GM23248 (cell line): ENCODE results near the gene ALDH3B2. TPM values are rescaled to one million over a fixed set of nuclear protein-coding genes. Genes with fewer than 3 reads are reported as not detected.

Experiments used
- DNase-seq: peaks from one replicate; pipeline ENCODE4 v3.0.0-alpha.2; 2015
- H2AFZ ChIP-seq: fragments of 200-600 bp; sonication (generic); 2 replicates; pipeline ENCODE4 v1.6.1; 2016; ENCODE audit warnings: antibody characterized with exemption
- H3F3A ChIP-seq: fragments of 200-600 bp; sonication (generic); 2 replicates; pipeline ENCODE4 v1.6.1; 2016; ENCODE audit warnings: mild to moderate bottlenecking, antibody characterized with exemption, mixed run types; ENCODE audit not compliant: insufficient read depth
- H3K27ac ChIP-seq: fragments of 200-600 bp; sonication (generic); 2 replicates; pipeline ENCODE4 v1.5.1; 2016; ENCODE audit warnings: mild to moderate bottlenecking
- H3K27me3 ChIP-seq: fragments of 200-600 bp; sonication (generic); replicated peaks from 2 replicates; pipeline ENCODE4 v1.6.1; 2016; ENCODE audit warnings: mild to moderate bottlenecking; ENCODE audit not compliant: insufficient read depth
- H3K36me3 ChIP-seq: fragments of 200-600 bp; sonication (generic); 2 replicates; pipeline ENCODE4 v1.6.1; 2016; ENCODE audit warnings: low read depth, mild to moderate bottlenecking
- H3K4me1 ChIP-seq: fragments of 200-600 bp; sonication (generic); 2 replicates; pipeline ENCODE4 v1.6.1; 2016; ENCODE audit warnings: mild to moderate bottlenecking; ENCODE audit not compliant: insufficient read depth
- H3K4me2 ChIP-seq: fragments of 200-600 bp; sonication (generic); one replicate; pipeline ENCODE4 v1.6.1; 2016; ENCODE audit warnings: mild to moderate bottlenecking; ENCODE audit not compliant: unreplicated experiment
- H3K4me3 ChIP-seq: fragments of 200-600 bp; sonication (generic); 2 replicates; pipeline ENCODE4 v1.5.1; 2016; ENCODE audit warnings: mild to moderate bottlenecking
- H3K79me2 ChIP-seq: fragments of 200-600 bp; sonication (generic); 2 replicates; pipeline ENCODE4 v1.6.1; 2016; ENCODE audit warnings: mild to moderate bottlenecking; ENCODE audit not compliant: insufficient read depth
- H3K9ac ChIP-seq: fragments of 200-600 bp; sonication (generic); 2 replicates; pipeline ENCODE4 v1.6.1; 2016; ENCODE audit warnings: mild to moderate bottlenecking
- H3K9me2 ChIP-seq: fragments of 200-600 bp; sonication (generic); 2 replicates; pipeline ENCODE4 v1.6.1; 2016; ENCODE audit warnings: mixed run types, mild to moderate bottlenecking, moderate library complexity; ENCODE audit not compliant: insufficient read depth
- H3K9me3 ChIP-seq: fragments of 200-600 bp; sonication (generic); one replicate; pipeline ENCODE4 v1.6.1; 2017; ENCODE audit warnings: low read depth
- H4K20me1 ChIP-seq: fragments of 200-600 bp; sonication (generic); 2 replicates; pipeline ENCODE4 v1.6.0; 2016; ENCODE audit not compliant: insufficient read depth
- EZH2 ChIP-seq: fragments of 200-600 bp; sonication (generic); IDR thresholded peaks from 2 replicates; pipeline ENCODE4 v1.6.1; 2018; ENCODE audit warnings: antibody characterized with exemption, mild to moderate bottlenecking; ENCODE audit not compliant: insufficient read depth, poor library complexity, severe bottlenecking
- EZH2phosphoT487 ChIP-seq: fragments of 200-600 bp; sonication (generic); IDR thresholded peaks from 2 replicates; pipeline ENCODE4 v1.6.1; 2018; ENCODE audit warnings: antibody characterized with exemption, moderate library complexity, mild to moderate bottlenecking, low read depth; ENCODE audit not compliant: insufficient read depth
- WGBS, 2 experiments: methylation state at CpG; one replicate each; pipeline ENCODE4 v1.1.6; 2015 to 2017; ENCODE audit warnings: low lambda C conversion rate in 2 of 2, low coverage in 1 of 2; ENCODE audit errors: missing lambda C conversion rate in 2 of 2; 5-methylcytosine and 5-hydroxymethylcytosine counted together
- in situ Hi-C: fragments of 300-500 bp; cut with MboI; formaldehyde crosslinking; loops from 2 replicates; pipeline ENCODE4 v1.15.0; 2020
- polyA plus RNA-seq: library from polyadenylated mRNA; unstranded; fragments of >200 nt; fragmentation: Nextera tagmentation; extraction: Ambion mirVana; gene quantifications from 2 replicates; pipeline ENCODE4 v1.2.1, GENCODE V29; 2016
- total RNA-seq: library from RNA; depleted of rRNA; stranded (reverse); fragments of >200 nt; shearing (Covaris generic); gene quantifications from 2 replicates; pipeline ENCODE4 v1.2.3, GENCODE V29; 2014

Gene ALDH3B2
- total and polyA plus RNA-seq, 2 experiments from 2014 or later = not detected

- WGBS, 2 experiments = 47 to 53% methylated on average over 4 of the region's 4 CpGs
- Histone ChIP-seq H4K20me1 (no peaks in the 10 kb centered on the region), H3K9me3 (no peaks in the 10 kb centered on the region), H3K4me3 (no peak overlapping the region), H3K27me3 (peaks cover 19% of the 10 kb centered on the region; the same call in 1 of the 2 replicates), H3K79me2 (no peaks in the 10 kb centered on the region), H3K4me1 (no peaks in the 10 kb centered on the region), H3K4me2 (no peak overlapping the region), H3K27ac (no peak overlapping the region), H3K9ac (no peak overlapping the region), H3K36me3 (no peaks in the 10 kb centered on the region), H3F3A (no peaks in the 10 kb centered on the region), H2AFZ (no peak overlapping the region), H3K9me2 (no peaks in the 10 kb centered on the region)
- TF ChIP-seq EZH2 (no peak), EZH2phosphoT487 (no peak)
- in situ Hi-C loops = no loop called here
- no peak for DNase-seq
Observed at GRCh38 chr11:67697846-67698245, 23.4 kb upstream of the ALDH3B2 start.

GRCh38 chr11:67696998-67697397 lies 22.6 kb upstream of the ALDH3B2 start:
- Histone ChIP-seq H3K4me3 (no peak overlapping the region), H2AFZ (no peak overlapping the region), H3K27ac (no peak overlapping the region), H3K9me3 (no peaks in the 10 kb centered on the region), H3K36me3 (no peaks in the 10 kb centered on the region), H3F3A (no peaks in the 10 kb centered on the region), H3K4me2 (no peak overlapping the region), H3K27me3 (peaks cover 22% of the 10 kb centered on the region; the same call in 1 of the 2 replicates), H3K9ac (no peak overlapping the region), H3K9me2 (no peaks in the 10 kb centered on the region), H3K79me2 (no peaks in the 10 kb centered on the region), H3K4me1 (no peaks in the 10 kb centered on the region), H4K20me1 (no peaks in the 10 kb centered on the region)
- DNase-seq = no peak
- 72 to 75% methylated on average over 7 of the region's 7 CpGs for WGBS, 2 experiments
- in situ Hi-C loops = no loop called here
- TF ChIP-seq EZH2 = no peak

DNA sequence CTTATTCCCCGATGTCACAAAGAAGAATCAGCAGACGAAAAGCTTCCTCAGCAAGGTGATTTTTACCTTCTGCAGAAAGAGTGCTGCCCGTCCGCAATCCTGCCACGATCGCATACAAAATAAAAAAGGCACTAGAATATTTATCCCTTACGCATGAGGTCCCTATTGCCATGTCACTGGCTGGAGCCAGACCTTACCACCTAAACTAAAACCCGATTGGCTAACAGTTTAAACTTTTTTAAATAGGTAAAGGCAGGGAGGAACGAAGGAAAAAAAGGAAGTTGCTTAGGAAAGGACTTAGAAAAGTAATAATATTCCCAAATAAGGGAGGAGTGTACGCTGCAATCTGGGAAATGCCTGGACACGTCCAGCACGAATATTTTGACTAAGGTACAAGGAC lies 21.2 kb upstream of the ALDH3B2 start:
- no peak overlapping the region for H2AFZ ChIP-seq
- WGBS, 2 experiments = 64 to 67% methylated on average over 12 of the region's 12 CpGs
- H3K4me2 ChIP-seq = no peak overlapping the region
- no peaks in the 10 kb centered on the region for H3K36me3 ChIP-seq
- H3K9ac ChIP-seq = no peak overlapping the region
- DNase-seq = no peak
- in situ Hi-C loops = no loop called here
- H3K79me2 ChIP-seq = no peaks in the 10 kb centered on the region
- no peaks in the 10 kb centered on the region for H3K9me3 ChIP-seq
- no peak for TF ChIP-seq EZH2phosphoT487
- no peak for TF ChIP-seq EZH2
- H3K4me3 ChIP-seq = no peak overlapping the region
- no peaks in the 10 kb centered on the region for H3K4me1 ChIP-seq
- no peak overlapping the region for H3K27ac ChIP-seq
- H3K27me3 ChIP-seq = peaks cover 35% of the 10 kb centered on the region
- H3K9me2 ChIP-seq = no peaks in the 10 kb centered on the region
- no peaks in the 10 kb centered on the region for H3F3A ChIP-seq
- H4K20me1 ChIP-seq = no peaks in the 10 kb centered on the region

- TF ChIP-seq EZH2 (no peak), EZH2phosphoT487 (no peak)
- H3K79me2 ChIP-seq = no peaks in the 10 kb centered on the region
- no peaks in the 10 kb centered on the region for H3F3A ChIP-seq
- no peak for DNase-seq
- H3K9me2 ChIP-seq = no peaks in the 10 kb centered on the region
- no peak overlapping the region for H3K4me3 ChIP-seq
- no peaks in the 10 kb centered on the region for H3K36me3 ChIP-seq
- H4K20me1 ChIP-seq = no peaks in the 10 kb centered on the region
- no peak overlapping the region for H3K4me2 ChIP-seq
- no peak overlapping the region for H2AFZ ChIP-seq
- H3K27me3 ChIP-seq = peaks cover 35% of the 10 kb centered on the region
- no peaks in the 10 kb centered on the region for H3K4me1 ChIP-seq
- H3K27ac ChIP-seq = no peak overlapping the region
- H3K9ac ChIP-seq = no peak overlapping the region
- no peaks in the 10 kb centered on the region for H3K9me3 ChIP-seq
- in situ Hi-C loops = no loop called here
- WGBS, 2 experiments = 71 to 75% methylated on average over 28 of the region's 28 CpGs
Observed at GRCh38 chr11:67694875-67695555, 20.6 kb upstream of the ALDH3B2 start.

DNA sequence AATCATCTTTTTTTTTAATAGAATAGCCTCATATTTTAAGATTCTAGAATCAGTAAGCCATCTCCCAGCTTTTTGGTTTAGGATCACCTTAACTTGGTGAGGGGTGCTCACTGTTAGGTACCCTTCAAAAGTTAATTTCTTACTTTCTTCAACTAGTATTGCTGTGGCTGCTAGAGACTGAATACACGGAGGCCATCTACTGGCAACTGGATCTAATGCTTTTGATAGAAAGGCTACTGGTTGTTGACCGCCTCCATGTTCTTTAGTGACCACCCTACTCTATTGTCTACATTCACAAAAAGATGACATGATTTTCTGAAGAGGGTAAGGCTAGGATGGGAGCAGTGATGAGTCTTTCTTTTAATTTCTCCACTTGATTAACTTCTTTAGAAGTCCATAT lies 16.7 kb upstream of the ALDH3B2 start:
- H3K9me2 ChIP-seq = no peaks in the 10 kb centered on the region
- H3K36me3 ChIP-seq = no peaks in the 10 kb centered on the region
- H3K9me3 ChIP-seq = no peaks in the 10 kb centered on the region
- no peak overlapping the region for H2AFZ ChIP-seq
- in situ Hi-C loops = no loop called here
- no peak overlapping the region for H3K4me2 ChIP-seq
- H3K79me2 ChIP-seq = no peaks in the 10 kb centered on the region
- TF ChIP-seq EZH2phosphoT487 (no peak), EZH2 (no peak)
- H3F3A ChIP-seq = no peaks in the 10 kb centered on the region
- no peaks in the 10 kb centered on the region for H3K4me1 ChIP-seq
- H3K9ac ChIP-seq = no peak overlapping the region
- peak; percentile 16 for DNase-seq
- H4K20me1 ChIP-seq = no peaks in the 10 kb centered on the region
- 47 to 50% methylated on average over 2 of the region's 2 CpGs for WGBS, 2 experiments
- H3K27me3 ChIP-seq = peaks cover 61% of the 10 kb centered on the region
- no peak overlapping the region for H3K4me3 ChIP-seq
- H3K27ac ChIP-seq = no peak overlapping the region
